Measurements from ENCODE around the gene SIRT2. TPM values are rescaled to one million over a fixed set of nuclear protein-coding genes. Genes with fewer than 3 reads are reported as not detected.

SIRT2 gene
- total RNA-seq, 1 donor from 2014 or later: 57.2 TPM

DNA sequence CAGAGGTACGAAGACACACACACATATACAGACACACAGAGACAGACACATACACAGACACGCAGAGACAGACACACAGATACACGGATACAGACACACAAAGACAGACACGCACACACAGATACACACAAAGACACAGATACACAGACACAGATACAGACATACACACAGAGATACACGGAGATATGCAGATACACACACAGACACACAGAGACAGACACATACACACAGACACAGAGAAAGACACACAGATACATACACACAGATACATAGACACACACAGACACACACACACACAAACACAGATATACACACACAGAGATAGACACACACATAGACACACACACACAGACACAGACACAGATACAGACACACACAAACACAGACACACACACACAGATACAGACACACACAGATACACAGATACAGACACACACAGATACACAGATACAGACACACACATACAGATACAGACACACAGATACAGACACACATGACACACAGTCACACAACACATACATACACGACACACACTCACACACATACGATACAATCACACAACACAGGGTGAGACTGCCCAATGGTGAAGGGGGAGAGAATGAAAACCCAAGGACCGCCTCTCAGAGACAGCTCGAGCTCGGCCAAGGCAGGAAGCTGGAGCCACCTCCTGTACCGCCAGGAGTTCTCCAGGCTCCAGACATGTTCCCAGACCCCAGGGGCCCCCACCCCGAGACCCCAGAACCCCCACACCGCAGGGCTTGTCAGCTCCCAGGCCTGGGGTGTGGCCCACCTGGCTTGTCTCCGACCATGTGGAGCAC lies 21.4 kb upstream of the SIRT2 start:
- DNase-seq: no peak

DNA sequence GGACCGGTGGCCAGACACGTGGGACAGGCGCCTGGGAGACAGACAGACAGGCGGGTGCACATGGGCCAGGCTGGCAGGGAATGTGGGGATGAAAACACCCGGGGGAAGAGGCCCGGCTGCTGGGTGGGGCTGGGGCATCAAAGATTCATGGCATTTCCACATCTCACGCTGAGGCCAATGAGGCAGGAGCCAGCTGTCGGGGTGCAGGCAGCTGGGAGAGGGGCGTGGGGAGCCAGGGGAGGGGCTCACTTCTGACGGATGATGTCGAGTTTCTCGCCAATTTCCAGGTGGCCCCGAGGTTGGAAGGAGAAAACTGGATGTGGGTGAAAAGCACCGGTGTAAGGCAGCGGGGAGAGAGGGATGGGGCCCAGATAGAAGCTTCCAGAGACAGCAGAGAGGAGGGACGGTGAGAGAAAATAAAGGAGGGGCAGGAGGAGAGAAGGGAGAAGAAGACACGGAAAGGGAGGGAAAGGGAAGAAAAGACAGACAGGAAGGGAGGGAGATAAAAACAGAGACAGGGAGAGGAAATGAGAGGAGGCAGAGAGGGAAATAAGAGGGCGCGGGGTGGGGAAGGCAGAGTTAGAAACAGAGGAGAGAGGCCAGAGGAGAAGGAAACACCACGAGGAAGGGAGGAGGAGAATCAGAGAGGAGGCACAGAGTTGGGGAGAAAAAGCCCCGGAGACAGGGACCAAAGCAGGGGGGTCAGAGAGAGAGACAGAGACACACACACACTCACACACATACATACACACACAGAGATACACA lies 20.6 kb upstream of the SIRT2 start:
- DNase-seq: no peak

DNA sequence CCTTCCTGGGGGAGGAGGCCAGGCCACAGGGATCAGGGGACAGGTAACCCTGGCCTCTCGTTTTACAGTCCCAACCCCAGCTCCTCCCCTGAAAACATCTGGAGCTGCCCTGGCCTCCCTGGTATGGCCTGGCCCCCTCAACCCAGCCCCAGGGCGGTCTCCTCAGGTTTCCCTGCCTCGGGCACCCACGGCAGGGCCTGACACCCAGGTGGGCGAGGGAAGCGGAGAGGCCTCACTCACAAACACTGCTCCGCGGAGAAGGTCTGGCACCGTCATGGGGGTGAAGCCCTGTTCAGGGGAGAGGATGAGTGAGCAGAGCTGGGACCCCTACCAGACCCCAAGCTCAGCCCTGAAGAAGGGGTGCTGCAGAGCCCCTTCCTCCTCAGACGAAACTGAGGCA lies 19.1 kb upstream of the SIRT2 start:
- DNase-seq: no peak

DNA sequence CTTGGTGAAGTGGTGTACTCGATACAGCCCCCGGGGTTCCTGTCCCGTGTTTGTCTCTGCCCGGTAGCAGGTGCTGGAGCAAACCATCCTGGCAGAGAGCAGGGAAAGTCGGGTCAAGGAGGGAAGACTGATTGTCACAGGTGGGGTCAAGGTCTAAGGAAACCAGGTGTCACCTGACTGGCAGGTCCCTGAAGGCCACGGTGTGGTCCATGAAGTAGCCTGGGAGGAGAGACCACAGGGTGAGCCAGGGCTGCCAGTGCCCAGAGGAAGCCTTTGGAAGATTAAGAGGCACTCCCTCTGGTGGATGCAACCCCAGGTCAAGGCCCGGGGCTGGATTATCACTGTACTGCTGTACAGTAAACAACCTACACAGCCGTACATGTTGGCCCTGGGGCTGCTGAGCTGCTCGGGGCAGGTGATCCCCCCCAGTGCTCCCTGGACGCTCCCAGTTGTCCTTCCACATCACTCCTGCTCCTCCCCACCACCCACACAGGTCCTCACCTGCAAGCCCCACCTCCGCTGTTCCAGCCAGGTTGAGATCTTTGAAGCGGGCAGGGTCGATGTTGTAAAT lies 18.6 kb upstream of the SIRT2 start:
- DNase-seq: no peak

- DNase-seq: no peak
These were observed 18.1 kb upstream of the SIRT2 start for GRCh38 chr19:38917516-38917915.

GRCh38 chr19:38915329-38916321 lies 16.2 kb upstream of the SIRT2 start:
- no peak for DNase-seq

GRCh38 chr19:38913958-38914357 lies 14.5 kb upstream of the SIRT2 start:
- no peak for DNase-seq

DNA sequence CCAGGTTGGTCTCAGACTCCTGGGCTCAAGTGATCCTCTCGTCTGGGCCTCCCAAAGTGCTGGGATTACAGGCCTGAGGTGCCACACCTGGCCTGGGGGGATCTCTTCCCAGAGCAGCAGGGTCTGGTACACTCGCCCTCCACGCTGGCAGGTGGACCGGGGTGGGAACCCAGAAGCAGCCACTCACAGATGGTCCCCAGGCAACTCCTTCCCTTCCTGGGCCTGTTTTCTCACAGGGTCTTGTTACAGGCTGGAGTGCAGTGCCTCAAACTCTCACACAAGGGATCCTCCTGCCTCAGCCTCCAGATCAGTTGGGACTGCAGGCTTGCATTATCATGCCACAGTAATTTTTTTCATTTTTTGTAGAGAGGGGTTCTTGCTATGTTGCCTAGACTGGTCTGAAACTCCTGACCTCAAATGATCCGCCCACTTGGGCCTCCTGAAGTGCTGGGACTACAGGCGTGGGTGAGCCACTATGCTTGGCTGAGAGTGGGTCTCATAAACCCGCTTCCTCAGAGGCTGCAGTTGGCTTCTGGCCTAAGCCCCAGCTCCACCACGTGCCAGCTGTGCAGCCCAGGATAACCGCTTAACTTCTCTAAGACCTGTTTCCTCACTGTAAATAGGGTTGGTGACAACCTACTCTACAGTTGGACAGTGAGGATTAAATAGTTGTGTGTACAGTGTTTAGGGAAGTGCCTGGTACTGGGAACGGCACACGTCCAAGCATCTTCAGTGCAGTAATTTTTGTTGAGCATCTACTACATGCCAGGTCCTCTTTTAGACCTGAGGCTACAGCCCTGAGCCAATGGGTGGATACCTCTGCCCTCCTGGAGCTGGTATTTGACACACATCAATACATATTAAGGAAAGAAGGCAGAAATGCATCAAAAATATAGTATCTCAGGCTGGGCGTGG lies 13.4 kb upstream of the SIRT2 start:
- DNase-seq: no peak

- DNase-seq: no peak
These were observed 12.1 kb upstream of the SIRT2 start for GRCh38 chr19:38911388-38912001.

- no peak for DNase-seq
These were observed 11.1 kb upstream of the SIRT2 start for GRCh38 chr19:38910488-38910887.

GRCh38 chr19:38908911-38909310 lies 9.5 kb upstream of the SIRT2 start:
- DNase-seq: no peak

DNA sequence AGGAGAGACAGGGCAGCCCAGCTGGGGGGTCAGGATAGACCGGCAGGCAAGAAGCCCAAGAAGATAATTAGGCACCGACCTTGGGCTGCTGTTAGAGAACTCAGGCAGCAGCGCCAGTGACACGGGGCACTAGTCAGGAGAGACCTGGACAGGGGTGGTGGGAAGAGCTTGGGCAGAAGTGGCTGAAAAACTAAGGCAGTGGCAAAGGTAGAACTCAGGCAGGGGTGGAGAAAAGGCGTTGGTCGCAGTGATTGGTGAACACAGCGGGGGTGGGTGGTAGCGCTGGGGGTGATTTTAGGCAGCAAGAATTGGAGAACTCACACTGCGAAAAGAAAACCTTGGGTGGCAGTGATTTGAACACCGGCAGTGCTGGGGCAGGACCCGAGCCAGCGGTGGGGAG lies 8.3 kb upstream of the SIRT2 start:
- no peak for DNase-seq

DNA sequence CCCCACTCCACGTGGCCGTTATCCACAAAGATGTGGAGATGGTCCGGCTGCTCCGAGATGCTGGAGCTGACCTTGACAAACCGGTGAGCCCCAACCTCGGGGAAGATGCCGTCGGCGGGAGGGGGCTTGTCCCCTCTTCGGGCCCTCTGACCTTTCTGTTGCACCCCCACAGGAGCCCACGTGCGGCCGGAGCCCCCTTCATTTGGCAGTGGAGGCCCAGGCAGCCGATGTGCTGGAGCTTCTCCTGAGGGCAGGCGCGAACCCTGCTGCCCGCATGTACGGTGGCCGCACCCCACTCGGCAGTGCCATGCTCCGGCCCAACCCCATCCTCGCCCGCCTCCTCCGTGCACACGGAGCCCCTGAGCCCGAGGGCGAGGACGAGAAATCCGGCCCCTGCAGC lies 7.8 kb upstream of the SIRT2 start:
- no peak for DNase-seq

DNA sequence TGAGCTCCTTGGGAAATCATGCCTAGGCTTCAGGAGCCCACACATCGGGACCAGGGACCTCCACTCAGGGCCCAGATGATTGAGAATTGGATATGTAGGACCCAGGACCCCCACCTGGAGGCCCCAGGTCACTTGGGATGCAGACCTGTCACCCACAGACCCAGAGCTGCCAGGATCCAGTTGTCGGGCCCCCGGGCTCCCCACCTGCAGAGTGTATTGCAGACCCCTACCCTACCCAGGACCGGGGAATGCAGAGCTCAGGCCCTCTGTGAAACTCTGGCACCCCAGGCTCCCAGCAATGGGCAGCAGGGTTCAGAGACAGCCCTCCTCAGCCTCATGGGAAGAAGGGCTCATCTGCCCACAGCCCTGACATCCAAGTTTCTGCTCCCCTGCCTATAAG lies 6.2 kb upstream of the SIRT2 start:
- no peak for DNase-seq

- DNase-seq: no peak
These were observed 5.4 kb upstream of the SIRT2 start for GRCh38 chr19:38904581-38905539.

DNA sequence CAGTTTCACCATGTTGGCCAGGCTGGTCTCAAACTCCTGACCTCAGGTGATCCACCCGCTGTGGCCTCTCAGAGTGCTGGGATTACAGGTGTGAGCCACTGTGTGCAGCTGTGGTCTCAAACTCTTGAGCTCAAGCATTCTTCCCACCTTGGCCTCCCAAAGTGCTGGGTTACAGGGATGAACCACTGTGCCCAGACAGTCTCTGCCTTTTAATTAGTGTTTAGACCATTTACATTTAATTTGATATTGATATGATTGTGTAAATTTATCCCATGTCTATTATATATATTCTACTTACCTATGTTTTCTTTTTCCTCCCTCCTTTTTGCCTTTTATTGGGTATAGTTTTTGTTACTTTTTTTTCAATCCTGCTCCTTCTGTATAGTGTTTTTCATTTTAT lies 2.3 kb upstream of the SIRT2 start:
- no peak for DNase-seq

- no peak for DNase-seq
These were observed 1.3 kb upstream of the SIRT2 start for GRCh38 chr19:38900743-38901190.

GRCh38 chr19:38900202-38900629 lies 798 bp upstream of the SIRT2 start:
- no peak for DNase-seq

DNA sequence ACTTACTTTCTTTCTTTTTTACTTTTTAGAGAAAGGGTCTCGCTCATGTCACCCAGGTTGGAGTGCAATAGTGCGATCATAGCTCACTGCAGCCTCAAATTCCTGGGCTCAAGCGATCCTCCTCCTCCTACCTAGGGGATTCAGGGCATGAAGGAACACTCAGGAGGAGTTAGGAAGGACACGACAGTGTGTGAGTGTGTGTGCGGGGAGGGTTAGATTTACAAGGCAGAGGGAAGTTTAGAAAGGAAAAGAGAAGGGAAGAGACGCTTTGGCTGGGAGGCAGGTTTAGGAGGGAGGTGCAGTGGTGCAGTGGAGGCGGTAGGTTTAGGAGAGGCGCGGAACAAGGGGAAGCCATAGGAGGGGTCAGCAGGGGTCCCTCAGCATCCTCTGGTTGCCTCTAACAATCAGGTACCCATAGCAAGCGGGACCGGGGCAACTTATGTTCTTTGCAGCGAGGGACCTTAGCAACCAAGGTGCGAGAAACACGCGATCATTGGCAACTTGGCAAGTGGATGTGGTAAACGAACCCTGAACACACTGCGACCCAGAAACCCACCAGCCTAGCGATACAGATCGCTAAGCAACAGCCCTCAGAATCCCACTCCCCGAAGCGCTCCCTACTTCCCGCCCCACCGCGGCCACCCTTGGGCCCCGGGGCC lies 501 bp downstream of the SIRT2 start:
- no peak for DNase-seq
